IMR-90 (cell line): Measurements from ENCODE around the gene MYO1C. TPM values are rescaled to one million over a fixed set of nuclear protein-coding genes. Genes with fewer than 3 reads are reported as not detected.
A peak's percentile ranks its signal among the peaks of the same experiment; 100 is the strongest.

Source experiments
- ATAC-seq: fragments of 200-7000 bp; cut with Tn5 transposase; 2 replicates; pipeline ENCODE4 v1.9.1; 2020; ENCODE audit warnings: low read depth, mild to moderate bottlenecking, moderate library complexity
- BruUV-seq: library from RNA; stranded (reverse); fragments of 400-500 nt; replicated peaks from 2 replicates; lab custom pipeline; 2021; lab: Mats Ljungman, UMichigan
- CTCF ChIA-PET: fragments of 300-600 bp; formaldehyde crosslinking; extraction: SDS; loops from one replicate; lab custom pipeline; 2021; ENCODE audit warnings: antibody characterized with exemption; lab: Yijun Ruan, JAX
- POLR2A ChIA-PET: fragments of 300-600 bp; sonication (Branson Sonifier 250); formaldehyde crosslinking; loops from one replicate; lab custom pipeline; 2022; ENCODE audit warnings: antibody characterized with exemption; ENCODE audit not compliant: unreplicated experiment; lab: Charles Lee
- DNase-seq: peaks from one replicate; pipeline ENCODE4 v3.0.0; 2013
- H2AFZ ChIP-seq: replicated peaks from 2 replicates; pipeline ENCODE3; 2013; ENCODE audit warnings: low read length, mild to moderate bottlenecking; ENCODE audit not compliant: poor library complexity
- H2AK5ac ChIP-seq: 2 replicates; pipeline ENCODE4 v1.6.1; 2013; ENCODE audit warnings: low read depth, low read length, inconsistent platforms
- H2AK9ac ChIP-seq: replicated peaks from 2 replicates; pipeline ENCODE3; 2013; ENCODE audit warnings: mild to moderate bottlenecking, low read depth, low read length, moderate library complexity; ENCODE audit not compliant: poor library complexity
- H2BK120ac ChIP-seq: 2 replicates; pipeline ENCODE4 v1.6.1; 2013; ENCODE audit warnings: low read depth, low read length, inconsistent platforms
- H2BK15ac ChIP-seq: 3 replicates; pipeline ENCODE4 v1.6.1; 2013; ENCODE audit warnings: low read depth, low read length, inconsistent platforms
- H2BK20ac ChIP-seq: 2 replicates; pipeline ENCODE4 v1.6.1; 2013; ENCODE audit warnings: low read depth, mild to moderate bottlenecking, inconsistent platforms, low read length, moderate library complexity
- H2BK5ac ChIP-seq: 2 replicates; pipeline ENCODE4 v1.6.1; 2013; ENCODE audit warnings: mild to moderate bottlenecking, low read depth, low read length, inconsistent platforms; ENCODE audit not compliant: poor library complexity, severe bottlenecking
- H3K14ac ChIP-seq: replicated peaks from 2 replicates; pipeline ENCODE4 v1.6.1; 2013; ENCODE audit warnings: low read depth, low read length, inconsistent platforms
- H3K18ac ChIP-seq: 2 replicates; pipeline ENCODE4 v1.6.1; 2013; ENCODE audit warnings: low read depth, low read length, control low read depth
- H3K23ac ChIP-seq: 2 replicates; pipeline ENCODE4 v1.6.1; 2013; ENCODE audit warnings: low read depth, low read length, inconsistent platforms
- H3K27ac ChIP-seq: 2 replicates; pipeline ENCODE4 v1.5.1; 2013; ENCODE audit warnings: mild to moderate bottlenecking, control low read depth, low read length; ENCODE audit not compliant: insufficient read depth
- H3K27me3 ChIP-seq: 2 replicates; pipeline ENCODE4 v1.6.1; 2013; ENCODE audit warnings: low read length; ENCODE audit not compliant: control insufficient read depth, insufficient read depth
- H3K36me3 ChIP-seq: 2 replicates; pipeline ENCODE4 v1.6.1; 2013; ENCODE audit warnings: low read length, mixed read lengths; ENCODE audit not compliant: control insufficient read depth, insufficient read depth
- H3K4ac ChIP-seq: 2 replicates; pipeline ENCODE4 v1.6.1; 2013; ENCODE audit warnings: low read depth, low read length, inconsistent platforms
- H3K4me1 ChIP-seq: 2 replicates; pipeline ENCODE4 v1.6.1; 2013; ENCODE audit warnings: low read length, mixed read lengths; ENCODE audit not compliant: control insufficient read depth, insufficient read depth
- H3K4me2 ChIP-seq: 2 replicates; pipeline ENCODE4 v1.6.1; 2013; ENCODE audit warnings: low read depth, mild to moderate bottlenecking, control low read depth, low read length, moderate library complexity
- H3K4me3 ChIP-seq: 2 replicates; pipeline ENCODE4 v1.5.1; 2013; ENCODE audit warnings: low read depth, mild to moderate bottlenecking, control low read depth, low read length, moderate library complexity; ENCODE audit not compliant: insufficient read depth
- H3K56ac ChIP-seq: 2 replicates; pipeline ENCODE4 v1.6.1; 2013; ENCODE audit warnings: low read length, inconsistent platforms; ENCODE audit not compliant: insufficient read depth; ENCODE audit errors: extremely low read depth
- H3K79me1 ChIP-seq, 2 experiments: 2 replicates each; pipeline ENCODE4 v1.6.1; 2013; ENCODE audit warnings: low read length in 2 of 2, inconsistent platforms in 1 of 2, low read depth in 1 of 2
- H3K9ac ChIP-seq: 2 replicates; pipeline ENCODE4 v1.6.1; 2013; ENCODE audit warnings: low read depth, low read length, control low read depth
- H3K9me1 ChIP-seq: 2 replicates; pipeline ENCODE4 v1.6.1; 2013; ENCODE audit warnings: low read length, inconsistent platforms; ENCODE audit not compliant: insufficient read depth
- H3K9me3 ChIP-seq: 2 replicates; pipeline ENCODE4 v1.6.1; 2013; ENCODE audit warnings: low read length; ENCODE audit not compliant: control insufficient read depth, insufficient read depth
- H4K20me1 ChIP-seq: 2 replicates; pipeline ENCODE4 v1.6.1; 2013; ENCODE audit warnings: low read length, inconsistent platforms; ENCODE audit not compliant: insufficient read depth
- H4K5ac ChIP-seq: 2 replicates; pipeline ENCODE4 v1.6.1; 2013; ENCODE audit warnings: mild to moderate bottlenecking, low read depth, low read length, control low read depth
- H4K8ac ChIP-seq, 2 experiments: 2 replicates each; pipeline ENCODE4 v1.6.1; 2013; ENCODE audit warnings: low read depth in 2 of 2, low read length in 2 of 2, control low read depth in 1 of 2, inconsistent platforms in 1 of 2
- H4K91ac ChIP-seq: 2 replicates; pipeline ENCODE4 v1.6.1; 2013; ENCODE audit warnings: low read depth, low read length, inconsistent platforms; ENCODE audit not compliant: insufficient read depth
- BHLHE40 ChIP-seq: fragments of 150-350 bp; IDR thresholded peaks from 2 replicates; pipeline ENCODE4 v1.6.1; 2016; ENCODE audit warnings: mild to moderate bottlenecking, low read depth, low read length
- FOS ChIP-seq: fragments of 150-350 bp; IDR thresholded peaks from 2 replicates; pipeline ENCODE4 v1.6.1; 2016; ENCODE audit warnings: low read depth, low read length
- MAFK ChIP-seq: IDR thresholded peaks from 2 replicates; pipeline ENCODE4 v1.6.1; 2012; ENCODE audit warnings: low read depth, low read length, improper control_type of control experiment
- MAZ ChIP-seq: IDR thresholded peaks from 2 replicates; pipeline ENCODE4 v1.6.1; 2012; ENCODE audit warnings: low read depth, mild to moderate bottlenecking, low read length, improper control_type of control experiment, moderate library complexity, borderline replicate concordance
- MXI1 ChIP-seq: IDR thresholded peaks from 2 replicates; pipeline ENCODE4 v1.6.1; 2012; ENCODE audit warnings: low read depth, mild to moderate bottlenecking, low read length, moderate library complexity, borderline replicate concordance
- RAD21 ChIP-seq: IDR thresholded peaks from 2 replicates; pipeline ENCODE4 v1.6.1; 2012; ENCODE audit warnings: low read length, improper control_type of control experiment
- RCOR1 ChIP-seq: IDR thresholded peaks from 2 replicates; pipeline ENCODE4 v1.6.1; 2012; ENCODE audit warnings: mild to moderate bottlenecking, low read length, improper control_type of control experiment; ENCODE audit not compliant: insufficient replicate concordance
- RFX5 ChIP-seq: IDR thresholded peaks from 2 replicates; pipeline ENCODE4 v1.8.0; 2012; ENCODE audit warnings: low read depth, mild to moderate bottlenecking, low read length, moderate library complexity
- SMC3 ChIP-seq: fragments of 150-350 bp; IDR thresholded peaks from 2 replicates; pipeline ENCODE4 v1.6.1; 2016; ENCODE audit warnings: low read depth, mild to moderate bottlenecking, antibody characterized with exemption, low read length, moderate library complexity
- WGBS, 2 experiments: methylation state at CpG; one replicate each; pipeline versions ENCODE4 v1.1.5 to v1.1.7; 2013; ENCODE audit warnings: missing lambda C conversion rate in 2 of 2; ENCODE audit not compliant: insufficient read length in 1 of 2; ENCODE audit errors: extremely low coverage in 2 of 2; 5-methylcytosine and 5-hydroxymethylcytosine counted together
- dilution Hi-C: fragments of 300-500 bp; cut with HindIII; formaldehyde crosslinking; loops from one replicate; pipeline ENCODE4 v1.14.3; 2018; ENCODE audit warnings: low sequenced_read_pairs; ENCODE audit not compliant: unreplicated experiment
- in situ Hi-C: fragments of 300-500 bp; cut with MboI; formaldehyde crosslinking; loops from 3 replicates; pipeline ENCODE4 v1.14.3; 2019; ENCODE audit warnings: low sequenced_read_pairs, inconsistent platforms, mixed read lengths
- intact Hi-C: fragments of 100-400 bp; cut with micrococcal nuclease; formaldehyde crosslinking; loops from 2 replicates; pipeline ENCODE4 v1.10.0; 2022
- polyA plus RNA-seq, 3 experiments: library from polyadenylated mRNA; depleted of rRNA; stranded (reverse); fragments of >200 nt; gene quantifications; 2 replicates each; pipeline ENCODE4 v1.2.3, GENCODE V29; 2012; ENCODE audit warnings: low replicate concordance in 1 of 3
- total RNA-seq: library from RNA; depleted of rRNA; stranded (reverse); fragments of >200 nt; gene quantifications from 2 replicates; pipeline ENCODE4 v1.2.3, GENCODE V29; 2012
- TF ChIP-seq, protein P1 (sequence below): fragments of 150-350 bp; IDR thresholded peaks from 2 replicates; pipeline ENCODE4 v1.6.1; 2016; ENCODE audit warnings: low read depth, mild to moderate bottlenecking, low read length, moderate library complexity, borderline replicate concordance
- TF ChIP-seq, protein P2 (sequence below): fragments of 150-350 bp; IDR thresholded peaks from 2 replicates; pipeline ENCODE4 v1.6.1; 2017; ENCODE audit warnings: mild to moderate bottlenecking, antibody characterized with exemption, low read length, low read depth

Gene MYO1C
- total and polyA plus RNA-seq, 2 of the 4 experiments (the other 2 are of a cell fraction): 162 to 196 TPM

DNA sequence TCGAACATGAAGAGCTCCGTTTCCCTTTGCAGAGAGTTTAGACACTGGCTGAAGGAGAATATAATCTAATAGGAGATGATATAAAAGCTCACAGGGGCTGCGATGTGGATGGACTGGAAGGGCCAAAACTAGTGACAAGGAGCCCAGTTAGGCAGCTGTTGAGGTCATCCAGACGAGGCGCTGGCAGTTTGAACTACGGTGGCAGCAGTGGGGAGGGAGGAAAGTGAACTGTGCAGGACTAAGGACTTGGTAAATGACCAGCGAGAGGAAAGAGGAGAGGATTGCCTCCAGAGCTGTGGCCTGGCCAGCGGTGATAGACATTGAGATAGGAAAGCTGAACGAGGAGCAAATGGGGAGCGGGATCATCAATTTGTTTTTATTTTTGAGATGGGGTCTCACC lies 77.9 kb downstream of the MYO1C start:
- Histone ChIP-seq H3K27ac (no peak overlapping the region), H2BK5ac (no peak overlapping the region), H3K27me3 (no peaks in the 10 kb centered on the region), H2AFZ (no peak overlapping the region), H3K14ac (no peak overlapping the region), H3K4me2 (no peak overlapping the region), H3K36me3 (peaks cover 5% of the 10 kb centered on the region; the same call in 1 of the 2 replicates), H3K18ac (no peak overlapping the region), H3K4me1 (peaks cover 1% of the 10 kb centered on the region; the same call in 1 of the 2 replicates), H3K4me3 (no peak overlapping the region), H4K8ac (no peak overlapping the region), H2BK15ac (no peak overlapping the region), H3K9me3 (no peaks in the 10 kb centered on the region), H2AK9ac (peak overlapping the region; percentile 2), H3K9me1 (peaks cover 4% of the 10 kb centered on the region; the same call in 1 of the 2 replicates), H2BK20ac (no peak overlapping the region), H3K79me1 (peaks cover 0 to 47% of the 10 kb centered on the region in 2 experiments; a peak in 3 of 4 replicates), H2AK5ac (no peak overlapping the region), H4K5ac (no peak overlapping the region), H4K91ac (no peak overlapping the region), H3K56ac (no peak overlapping the region), H3K23ac (no peak overlapping the region), H2BK120ac (no peak overlapping the region), H3K4ac (no peak overlapping the region), H4K20me1 (peaks cover 12% of the 10 kb centered on the region), H3K9ac (no peak overlapping the region)
- TF ChIP-seq MAZ (no peak), MXI1 (no peak), FOS (no peak), SMC3 (no peak), RAD21 (no peak), BHLHE40 (no peak), RFX5 (no peak), MAFK (no peak), RCOR1 (no peak)
- TF ChIP-seq, protein P1, sequence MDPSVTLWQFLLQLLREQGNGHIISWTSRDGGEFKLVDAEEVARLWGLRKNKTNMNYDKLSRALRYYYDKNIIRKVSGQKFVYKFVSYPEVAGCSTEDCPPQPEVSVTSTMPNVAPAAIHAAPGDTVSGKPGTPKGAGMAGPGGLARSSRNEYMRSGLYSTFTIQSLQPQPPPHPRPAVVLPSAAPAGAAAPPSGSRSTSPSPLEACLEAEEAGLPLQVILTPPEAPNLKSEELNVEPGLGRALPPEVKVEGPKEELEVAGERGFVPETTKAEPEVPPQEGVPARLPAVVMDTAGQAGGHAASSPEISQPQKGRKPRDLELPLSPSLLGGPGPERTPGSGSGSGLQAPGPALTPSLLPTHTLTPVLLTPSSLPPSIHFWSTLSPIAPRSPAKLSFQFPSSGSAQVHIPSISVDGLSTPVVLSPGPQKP: no peak
- TF ChIP-seq, protein P2, sequence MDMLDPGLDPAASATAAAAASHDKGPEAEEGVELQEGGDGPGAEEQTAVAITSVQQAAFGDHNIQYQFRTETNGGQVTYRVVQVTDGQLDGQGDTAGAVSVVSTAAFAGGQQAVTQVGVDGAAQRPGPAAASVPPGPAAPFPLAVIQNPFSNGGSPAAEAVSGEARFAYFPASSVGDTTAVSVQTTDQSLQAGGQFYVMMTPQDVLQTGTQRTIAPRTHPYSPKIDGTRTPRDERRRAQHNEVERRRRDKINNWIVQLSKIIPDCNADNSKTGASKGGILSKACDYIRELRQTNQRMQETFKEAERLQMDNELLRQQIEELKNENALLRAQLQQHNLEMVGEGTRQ: no peak
- BruUV-seq: no TSS peak
- DNase-seq (no peak), ATAC-seq (no peak)
- WGBS, 2 experiments: 70% methylated on average over 8 of the region's 10 CpGs; no CpG with 5 or more reads in 1 of the 2 experiments
- intact Hi-C loops: no loop called here
- ChIA-PET CTCF (no interaction called here), POLR2A (no interaction called here)
- in situ Hi-C loops: no loop called here
- dilution Hi-C loops: no loop called here
